Measurements from ENCODE around the gene ZNF280A.
A peak's percentile ranks its signal among the peaks of the same experiment; 100 is the strongest.

The ZNF280A gene

DNA sequence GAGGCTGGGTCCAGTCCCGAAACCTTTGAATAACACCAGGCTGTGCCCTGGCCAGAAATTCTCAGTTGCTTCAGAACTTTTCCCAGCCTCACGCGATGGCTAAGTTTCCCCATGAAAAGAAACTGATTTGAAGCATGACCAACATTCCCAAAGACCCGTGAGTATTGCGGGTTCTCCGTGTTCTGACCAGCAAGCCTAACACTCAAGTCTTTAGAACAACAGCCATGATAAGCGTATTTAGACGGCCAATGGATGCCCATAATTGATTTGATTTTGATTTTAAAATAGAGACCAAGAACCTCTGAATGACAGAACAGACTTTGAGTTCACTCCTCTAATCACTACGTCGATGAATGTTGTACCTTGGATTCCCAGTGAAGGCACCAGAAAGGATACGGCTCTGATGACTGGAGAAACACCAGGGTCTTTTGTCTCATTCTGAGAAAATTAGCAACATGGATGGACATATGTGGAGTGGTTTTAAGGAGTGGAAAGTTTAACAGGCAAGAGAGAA, 55.5 kb downstream of the ZNF280A start:
- TF ChIP-seq ZFX (IDR thresholded peaks at IDR 0.05; ENCODE audit: borderline replicate concordance): no peak
- TF ChIP-seq, protein P1, sequence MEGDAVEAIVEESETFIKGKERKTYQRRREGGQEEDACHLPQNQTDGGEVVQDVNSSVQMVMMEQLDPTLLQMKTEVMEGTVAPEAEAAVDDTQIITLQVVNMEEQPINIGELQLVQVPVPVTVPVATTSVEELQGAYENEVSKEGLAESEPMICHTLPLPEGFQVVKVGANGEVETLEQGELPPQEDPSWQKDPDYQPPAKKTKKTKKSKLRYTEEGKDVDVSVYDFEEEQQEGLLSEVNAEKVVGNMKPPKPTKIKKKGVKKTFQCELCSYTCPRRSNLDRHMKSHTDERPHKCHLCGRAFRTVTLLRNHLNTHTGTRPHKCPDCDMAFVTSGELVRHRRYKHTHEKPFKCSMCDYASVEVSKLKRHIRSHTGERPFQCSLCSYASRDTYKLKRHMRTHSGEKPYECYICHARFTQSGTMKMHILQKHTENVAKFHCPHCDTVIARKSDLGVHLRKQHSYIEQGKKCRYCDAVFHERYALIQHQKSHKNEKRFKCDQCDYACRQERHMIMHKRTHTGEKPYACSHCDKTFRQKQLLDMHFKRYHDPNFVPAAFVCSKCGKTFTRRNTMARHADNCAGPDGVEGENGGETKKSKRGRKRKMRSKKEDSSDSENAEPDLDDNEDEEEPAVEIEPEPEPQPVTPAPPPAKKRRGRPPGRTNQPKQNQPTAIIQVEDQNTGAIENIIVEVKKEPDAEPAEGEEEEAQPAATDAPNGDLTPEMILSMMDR (IDR thresholded peaks at IDR 0.05): no peak

GRCh38 chr22:22463855-22464540, 56.1 kb downstream of the ZNF280A start:
- no peak for TF ChIP-seq ZFX (IDR thresholded peaks at IDR 0.05; ENCODE audit: borderline replicate concordance)
- TF ChIP-seq, protein P1 (IDR thresholded peaks at IDR 0.05): peak; percentile 73
- no peak overlapping the region for H3K27ac ChIP-seq

More for the DNA sequence above, 55.5 kb downstream of the ZNF280A start:
- H3K27ac ChIP-seq: no peak overlapping the region
